T-helper 17 cell (primary cell): Measurements from ENCODE around the gene U2AF2. TPM values are rescaled to one million over a fixed set of nuclear protein-coding genes. Genes with fewer than 3 reads are reported as not detected.

Experiments
- ATAC-seq: fragments of 150-1000 bp; cut with Tn5 transposase; 2 replicates; pipeline ENCODE4 v1.10.0; 2021; ENCODE audit warnings: mild to moderate bottlenecking, moderate library complexity
- DNase-seq, 3 donors: peaks; one replicate each; pipeline versions ENCODE4 v3.0.0 to v3.0.0-alpha.2; 2020 to 2021
- H3K9me3 ChIP-seq: one replicate; pipeline ENCODE4 v1.7.0; 2013; ENCODE audit warnings: low read length, mild to moderate bottlenecking; ENCODE audit not compliant: control insufficient read depth, poor library complexity, severe bottlenecking
- H3K27ac Mint-ChIP-seq: one replicate; pipeline ENCODE4 v1.8.0; 2022; ENCODE audit warnings: mild to moderate bottlenecking, moderate library complexity, mixed read lengths
- H3K27me3 Mint-ChIP-seq: one replicate; pipeline ENCODE4 v1.8.0; 2022; ENCODE audit warnings: mixed read lengths
- H3K36me3 Mint-ChIP-seq: one replicate; pipeline ENCODE4 v1.8.0; 2022; ENCODE audit warnings: low read depth, mixed read lengths
- H3K4me1 Mint-ChIP-seq: one replicate; pipeline ENCODE4 v1.8.0; 2022; ENCODE audit warnings: mild to moderate bottlenecking, mixed read lengths
- H3K4me3 Mint-ChIP-seq: one replicate; pipeline ENCODE4 v1.8.0; 2022; ENCODE audit warnings: mild to moderate bottlenecking, moderate library complexity, mixed read lengths
- total RNA-seq, 4 donors: library from RNA in 2 of 4; stranded (reverse) in 2 of 4; gene quantifications; one replicate each; pipeline ENCODE4 v1.2.3 and lab custom pipeline; 2022 to 2026

Gene U2AF2
- total RNA-seq, 2 donors from 2014 or later, result 248 to 258 TPM

DNA sequence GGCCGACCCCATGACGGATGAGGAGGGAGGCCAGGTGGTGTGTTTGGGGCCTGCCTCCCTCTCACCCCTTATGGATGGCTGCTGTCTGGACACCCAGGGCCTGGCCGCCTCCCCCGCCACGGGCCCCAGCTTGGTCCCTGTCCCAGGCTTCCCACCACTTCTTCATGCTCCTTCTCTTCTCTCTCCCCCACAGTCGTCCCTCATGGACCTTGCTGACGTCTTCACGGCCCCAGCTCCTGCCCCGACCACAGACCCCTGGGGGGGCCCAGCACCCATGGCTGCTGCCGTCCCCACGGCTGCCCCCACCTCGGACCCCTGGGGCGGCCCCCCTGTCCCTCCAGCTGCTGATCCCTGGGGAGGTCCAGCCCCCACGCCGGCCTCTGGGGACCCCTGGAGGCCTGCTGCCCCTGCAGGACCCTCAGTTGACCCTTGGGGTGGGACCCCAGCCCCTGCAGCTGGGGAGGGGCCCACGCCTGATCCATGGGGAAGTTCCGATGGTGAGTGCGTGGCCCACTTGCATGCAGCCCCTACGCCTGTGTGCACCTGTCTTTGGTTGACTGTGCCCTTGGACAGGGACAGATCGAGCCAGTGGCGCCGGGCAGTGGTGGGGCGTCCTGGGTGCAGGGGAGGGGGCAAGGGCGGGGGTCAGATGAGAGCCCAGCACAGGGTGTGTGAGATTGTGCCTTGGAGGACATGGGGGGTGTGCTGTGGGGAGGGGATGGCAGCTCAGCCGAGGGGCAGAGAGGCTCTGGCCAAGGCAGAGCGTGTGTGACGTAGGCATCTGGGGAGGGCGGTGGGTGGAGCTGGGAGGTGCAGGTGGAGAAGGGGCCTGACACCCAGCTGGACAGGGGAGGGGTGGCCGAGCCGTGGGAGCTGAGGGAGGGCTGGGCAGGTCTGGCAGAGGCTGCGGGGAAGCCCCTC, 37.0 kb downstream of the U2AF2 start:
- peaks cover 2% of the 10 kb centered on the region for H3K36me3 Mint-ChIP-seq
- no peaks in the 10 kb centered on the region for H3K9me3 ChIP-seq
- peaks cover 5% of the 10 kb centered on the region for H3K4me1 Mint-ChIP-seq
- no peaks in the 10 kb centered on the region for H3K27me3 Mint-ChIP-seq
- no peak overlapping the region for H3K4me3 Mint-ChIP-seq
- no peak for ATAC-seq
- no peak overlapping the region for H3K27ac Mint-ChIP-seq
- DNase-seq, result no peak

DNA sequence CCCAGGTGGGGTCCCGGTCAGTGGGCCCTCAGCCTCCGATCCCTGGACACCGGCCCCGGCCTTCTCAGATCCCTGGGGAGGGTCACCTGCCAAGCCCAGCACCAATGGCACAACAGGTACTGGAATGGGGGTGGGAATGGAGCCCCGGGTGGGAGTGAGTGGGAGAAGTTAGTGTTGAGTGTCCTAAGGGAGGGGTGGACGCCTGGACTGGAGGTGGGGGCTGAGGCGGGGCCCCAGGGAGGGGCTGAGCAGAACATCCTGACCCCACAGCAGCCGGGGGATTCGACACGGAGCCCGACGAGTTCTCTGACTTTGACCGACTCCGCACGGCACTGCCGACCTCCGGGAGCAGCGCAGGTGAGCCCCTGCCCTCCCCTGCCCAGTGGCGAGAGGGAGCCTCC, 37.8 kb downstream of the U2AF2 start:
- Mint-ChIP-seq H3K4me1 (peaks cover 5% of the 10 kb centered on the region), H3K27ac (no peak overlapping the region), H3K27me3 (no peaks in the 10 kb centered on the region), H3K4me3 (no peak overlapping the region), H3K36me3 (peaks cover 2% of the 10 kb centered on the region)
- DNase-seq, result no peak
- ATAC-seq, result no peak
- H3K9me3 ChIP-seq, result no peaks in the 10 kb centered on the region

DNA sequence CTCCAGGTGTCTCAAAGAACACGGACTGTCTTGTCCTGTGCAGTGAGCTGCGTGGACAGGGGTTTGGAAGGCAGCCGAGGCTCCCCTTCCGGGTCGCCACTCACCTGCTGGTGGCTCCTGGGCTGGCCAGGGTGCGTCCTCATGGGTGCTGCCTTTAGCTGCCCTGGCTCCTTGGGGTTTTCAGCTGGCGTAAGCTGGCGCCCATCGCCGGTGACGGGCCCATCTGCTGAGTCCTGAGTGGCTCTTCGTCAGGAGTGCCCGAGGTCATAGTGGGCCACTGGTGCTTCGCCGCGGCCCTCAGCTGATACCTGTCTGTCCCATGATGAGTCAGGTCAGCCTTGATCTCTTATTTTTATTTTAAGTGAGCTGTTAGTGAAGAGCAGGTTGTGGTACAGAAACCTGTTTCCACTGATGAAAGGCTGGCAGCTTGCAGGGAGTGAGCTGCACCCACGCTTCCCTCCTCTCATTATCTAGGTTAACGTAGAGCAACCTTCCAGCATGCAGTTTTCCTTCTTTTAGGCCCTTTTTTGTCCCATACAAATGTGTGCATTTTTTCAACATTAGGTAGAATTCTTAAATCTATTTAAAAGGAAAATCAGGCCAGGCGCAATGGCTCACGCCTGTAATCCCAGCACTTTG, 38.6 kb downstream of the U2AF2 start:
- Mint-ChIP-seq H3K27me3 (no peaks in the 10 kb centered on the region), H3K27ac (peak overlapping the region; percentile 21), H3K4me1 (peaks cover 2% of the 10 kb centered on the region), H3K36me3 (peaks cover 3% of the 10 kb centered on the region), H3K4me3 (no peak overlapping the region)
- DNase-seq, result no peak
- H3K9me3 ChIP-seq, result no peaks in the 10 kb centered on the region
- no peak for ATAC-seq

DNA sequence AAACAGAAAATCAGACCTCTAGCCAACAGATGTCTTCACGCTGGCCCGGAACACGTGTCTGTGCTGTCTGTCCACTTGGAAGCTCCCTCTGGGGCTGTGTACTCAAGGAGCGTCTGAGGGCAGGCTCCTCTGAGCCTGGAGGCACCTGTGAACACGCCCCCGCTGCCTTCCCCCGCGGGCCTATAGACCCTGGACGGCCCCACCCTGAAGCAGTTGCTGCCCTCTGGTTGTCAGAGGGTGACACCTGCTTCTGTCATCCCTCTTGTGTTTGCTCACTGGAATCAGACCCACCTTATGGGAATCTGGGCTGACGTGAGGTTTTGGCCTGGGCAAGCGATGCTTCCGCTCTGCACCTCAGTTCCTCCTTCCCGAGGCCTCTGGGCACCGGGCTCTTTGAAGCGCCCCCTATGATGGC, 39.4 kb downstream of the U2AF2 start:
- ATAC-seq (no peak), DNase-seq (no peak)
- H3K36me3 Mint-ChIP-seq, result peaks cover 5% of the 10 kb centered on the region
- H3K4me1 Mint-ChIP-seq, result no peaks in the 10 kb centered on the region
- H3K9me3 ChIP-seq, result no peaks in the 10 kb centered on the region
- peak overlapping the region; percentile 21 for H3K27ac Mint-ChIP-seq
- no peaks in the 10 kb centered on the region for H3K27me3 Mint-ChIP-seq
- H3K4me3 Mint-ChIP-seq, result no peak overlapping the region

DNA sequence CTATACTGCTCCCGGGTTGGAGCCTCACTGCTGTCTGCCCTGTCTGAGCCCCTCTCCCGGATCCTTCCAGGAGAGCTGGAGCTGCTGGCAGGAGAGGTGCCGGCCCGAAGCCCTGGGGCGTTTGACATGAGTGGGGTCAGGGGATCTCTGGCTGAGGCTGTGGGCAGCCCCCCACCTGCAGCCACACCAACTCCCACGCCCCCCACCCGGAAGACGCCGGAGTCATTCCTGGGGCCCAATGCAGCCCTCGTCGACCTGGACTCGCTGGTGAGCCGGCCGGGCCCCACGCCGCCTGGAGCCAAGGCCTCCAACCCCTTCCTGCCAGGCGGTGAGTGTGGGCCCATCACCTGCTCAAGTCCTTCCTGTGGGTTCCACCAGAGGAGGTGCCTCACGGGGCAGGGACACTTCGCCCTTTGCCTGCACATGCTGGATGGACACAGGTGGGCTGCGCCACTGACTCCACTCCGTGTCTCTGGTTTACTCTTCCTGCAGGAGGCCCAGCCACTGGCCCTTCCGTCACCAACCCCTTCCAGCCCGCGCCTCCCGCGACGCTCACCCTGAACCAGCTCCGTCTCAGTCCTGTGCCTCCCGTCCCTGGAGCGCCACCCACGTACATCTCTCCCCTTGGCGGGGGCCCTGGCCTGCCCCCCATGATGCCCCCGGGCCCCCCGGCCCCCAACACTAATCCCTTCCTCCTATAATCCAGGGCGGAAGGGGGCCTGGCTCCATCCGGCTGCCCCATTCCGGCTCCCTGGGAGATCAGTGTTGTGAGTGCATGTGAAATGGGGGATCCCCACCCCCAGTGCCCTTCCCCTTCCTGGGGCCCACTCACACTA, 40.0 kb downstream of the U2AF2 start:
- Mint-ChIP-seq H3K27me3 (no peaks in the 10 kb centered on the region), H3K4me1 (no peaks in the 10 kb centered on the region), H3K36me3 (peaks cover 3% of the 10 kb centered on the region), H3K27ac (no peak overlapping the region), H3K4me3 (no peak overlapping the region)
- DNase-seq, result no peak
- no peaks in the 10 kb centered on the region for H3K9me3 ChIP-seq
- no peak for ATAC-seq

DNA sequence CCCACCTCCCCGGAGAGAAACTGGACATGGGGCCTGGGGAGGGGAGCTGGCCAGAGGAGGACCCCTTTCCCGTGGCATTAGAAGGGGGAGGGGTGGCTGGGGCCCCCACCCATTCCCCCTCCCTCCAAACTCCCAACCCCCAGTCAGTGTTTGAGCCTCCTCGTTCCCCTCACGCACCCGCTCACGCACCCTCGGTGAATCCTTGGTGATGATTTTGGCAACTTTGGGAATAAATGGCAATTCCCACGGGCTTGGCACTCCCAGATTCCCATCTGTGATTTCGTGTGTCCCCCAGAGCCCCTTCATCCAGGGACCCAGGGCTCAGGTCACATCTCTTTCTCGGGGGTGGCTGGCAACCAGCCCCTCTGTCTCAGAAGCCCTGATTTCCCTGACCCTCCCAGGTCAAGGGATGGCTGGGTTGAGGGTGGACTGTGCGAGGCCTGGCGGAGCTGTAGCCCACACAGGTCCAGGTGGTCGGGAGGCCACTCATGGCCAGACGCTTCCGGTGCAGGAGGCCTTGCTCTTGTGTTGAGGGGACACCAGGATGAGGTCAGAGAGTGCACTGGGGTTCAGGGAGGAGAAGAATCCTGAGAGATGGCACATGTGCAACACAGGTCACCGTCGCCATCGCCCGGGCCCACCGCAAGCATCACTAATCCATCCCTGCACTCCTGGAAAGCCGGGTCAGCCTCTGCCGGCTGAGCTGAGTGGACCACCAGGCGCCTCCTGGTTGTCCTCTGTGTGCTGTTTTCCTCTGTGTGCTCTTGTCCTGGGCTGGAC, 40.9 kb downstream of the U2AF2 start:
- Mint-ChIP-seq H3K36me3 (peaks cover 3% of the 10 kb centered on the region), H3K27ac (no peak overlapping the region), H3K27me3 (no peaks in the 10 kb centered on the region), H3K4me1 (no peaks in the 10 kb centered on the region), H3K4me3 (no peak overlapping the region)
- ATAC-seq (no peak), DNase-seq (no peak)
- H3K9me3 ChIP-seq, result no peaks in the 10 kb centered on the region

DNA sequence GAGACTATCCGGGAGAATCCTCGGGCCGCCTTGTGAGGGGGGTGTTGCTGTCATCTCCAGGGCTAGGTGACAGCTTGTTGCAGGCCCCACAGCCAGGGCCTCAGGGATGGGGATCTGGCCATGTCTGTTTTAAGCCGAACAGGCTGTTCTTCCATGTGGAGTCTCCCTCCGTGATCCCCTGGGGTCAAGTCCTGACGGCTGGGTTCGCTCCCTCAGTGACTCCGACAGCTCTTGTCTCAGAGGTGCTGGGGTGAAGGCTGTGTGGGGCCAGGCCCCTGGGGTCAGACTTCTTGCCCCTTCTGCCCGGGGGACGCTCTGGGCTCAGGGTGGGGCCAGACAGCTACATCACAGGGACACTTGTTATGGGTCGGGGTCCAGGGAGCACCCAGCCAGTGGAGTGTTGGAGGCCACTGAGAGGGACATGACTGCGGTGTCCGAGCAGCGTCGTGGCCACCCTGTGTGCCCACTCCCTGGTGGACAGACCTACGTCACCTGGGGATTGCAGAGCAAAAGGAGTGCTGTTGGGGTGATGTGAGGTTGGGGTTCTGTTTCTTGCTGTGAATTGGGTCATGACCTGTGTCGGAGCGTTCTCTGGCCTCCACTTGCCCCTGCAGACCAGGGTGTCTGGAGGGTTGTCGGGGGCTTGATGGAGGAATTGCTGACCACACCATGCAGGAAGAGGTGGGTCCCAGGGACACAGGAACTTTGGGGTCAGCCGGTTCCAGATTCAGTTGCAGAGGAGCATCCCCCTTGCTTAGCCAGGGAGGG, 41.6 kb downstream of the U2AF2 start:
- no peaks in the 10 kb centered on the region for H3K9me3 ChIP-seq
- Mint-ChIP-seq H3K4me1 (no peaks in the 10 kb centered on the region), H3K27ac (no peak overlapping the region), H3K36me3 (peaks cover 3% of the 10 kb centered on the region), H3K27me3 (no peaks in the 10 kb centered on the region), H3K4me3 (no peak overlapping the region)
- ATAC-seq, result no peak
- no peak for DNase-seq

DNA sequence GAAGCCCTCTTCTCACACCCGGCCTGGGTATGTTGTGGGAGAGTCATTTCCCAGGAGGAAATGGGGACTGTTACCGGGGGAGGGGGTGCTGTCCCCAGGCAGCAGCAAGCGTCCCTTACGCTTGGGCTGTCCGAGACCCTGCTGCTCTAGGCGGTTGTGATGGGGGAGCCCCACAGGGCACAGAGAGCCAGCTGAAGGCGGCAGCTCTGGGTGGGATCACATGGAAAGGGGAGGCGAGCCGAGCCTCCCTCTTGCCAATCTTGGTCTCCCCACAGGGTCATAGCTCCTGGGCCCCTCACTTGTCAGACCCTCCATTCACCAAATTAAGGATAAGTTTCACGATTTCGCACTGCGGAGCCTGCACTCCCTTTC, 42.2 kb downstream of the U2AF2 start:
- Mint-ChIP-seq H3K27ac (peak overlapping the region; percentile 41), H3K4me3 (no peak overlapping the region), H3K36me3 (peaks cover 3% of the 10 kb centered on the region), H3K27me3 (no peaks in the 10 kb centered on the region), H3K4me1 (no peaks in the 10 kb centered on the region)
- H3K9me3 ChIP-seq, result no peaks in the 10 kb centered on the region
- no peak for DNase-seq
- ATAC-seq, result no peak

DNA sequence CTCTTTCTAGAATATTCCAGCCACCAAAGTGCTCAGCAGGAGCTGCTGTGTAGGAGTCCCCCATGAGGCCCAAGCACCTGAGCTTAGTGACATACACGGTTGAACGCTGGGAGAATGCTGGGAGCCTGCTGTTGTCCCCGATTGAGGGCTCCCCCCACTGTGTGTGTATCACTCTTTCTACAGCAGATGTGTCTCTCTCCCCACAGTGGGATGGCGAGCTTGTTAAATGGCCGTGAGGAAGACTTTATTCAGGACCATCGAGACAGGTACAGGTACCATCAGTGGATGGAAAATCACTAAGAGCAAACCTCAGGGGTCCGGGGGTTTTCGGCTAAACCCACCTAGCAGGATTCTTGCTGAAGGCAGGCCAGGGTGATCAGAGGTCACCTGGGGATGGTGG, 42.9 kb downstream of the U2AF2 start:
- Mint-ChIP-seq H3K27ac (peak overlapping the region; percentile 41), H3K27me3 (no peaks in the 10 kb centered on the region), H3K36me3 (peaks cover 3% of the 10 kb centered on the region), H3K4me1 (no peaks in the 10 kb centered on the region), H3K4me3 (no peak overlapping the region)
- DNase-seq (no peak), ATAC-seq (no peak)
- H3K9me3 ChIP-seq, result no peaks in the 10 kb centered on the region

DNA sequence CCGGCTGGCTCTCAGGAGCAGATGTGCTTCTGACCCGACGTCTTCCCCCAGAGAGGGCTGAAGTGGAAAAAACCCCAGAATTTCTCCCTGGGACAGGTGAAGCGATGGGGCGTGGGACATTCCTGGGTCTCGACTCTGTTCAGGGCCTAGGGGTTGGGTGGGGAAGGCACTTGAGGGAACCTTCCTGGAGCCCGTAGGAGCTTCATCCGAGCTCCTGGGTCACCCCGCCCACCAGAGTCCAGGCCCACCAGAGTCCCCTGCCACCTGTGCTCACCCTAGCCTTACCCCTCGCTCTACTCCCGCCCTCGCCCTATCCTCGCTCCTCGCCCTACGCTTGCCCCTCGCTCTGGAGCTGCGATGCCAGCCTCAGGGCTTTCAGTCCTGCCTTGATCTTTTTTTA, 43.4 kb downstream of the U2AF2 start:
- no peaks in the 10 kb centered on the region for H3K9me3 ChIP-seq
- peaks cover 3% of the 10 kb centered on the region for H3K36me3 Mint-ChIP-seq
- no peak overlapping the region for H3K4me3 Mint-ChIP-seq
- H3K27ac Mint-ChIP-seq, result no peak overlapping the region
- DNase-seq (no peak), ATAC-seq (no peak)
- no peaks in the 10 kb centered on the region for H3K4me1 Mint-ChIP-seq
- H3K27me3 Mint-ChIP-seq, result no peaks in the 10 kb centered on the region

DNA sequence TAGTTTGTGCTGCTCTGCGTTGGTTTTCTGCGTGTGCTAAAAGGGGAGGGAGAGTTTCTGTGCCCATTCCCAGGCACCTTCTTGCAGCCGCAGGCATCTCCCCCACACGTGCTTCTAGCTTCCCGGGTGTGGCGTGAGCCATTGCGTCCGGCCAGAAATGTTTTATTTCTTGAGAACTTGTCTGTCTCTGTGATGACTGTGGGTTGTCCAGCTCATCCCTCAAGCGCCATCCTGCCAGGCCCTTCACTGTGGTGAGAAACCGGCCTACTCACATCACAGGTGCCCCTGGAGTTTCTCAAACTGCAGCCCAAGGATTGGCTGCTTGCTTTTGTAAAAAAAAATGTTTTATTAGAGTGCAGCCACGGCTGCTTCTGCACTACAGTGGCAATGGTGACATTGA, 44.4 kb downstream of the U2AF2 start:
- no peak for DNase-seq
- no peak for ATAC-seq
- Mint-ChIP-seq H3K36me3 (peaks cover 3% of the 10 kb centered on the region), H3K27me3 (no peaks in the 10 kb centered on the region), H3K4me1 (no peaks in the 10 kb centered on the region), H3K27ac (no peak overlapping the region), H3K4me3 (no peak overlapping the region)
- H3K9me3 ChIP-seq, result no peaks in the 10 kb centered on the region

DNA sequence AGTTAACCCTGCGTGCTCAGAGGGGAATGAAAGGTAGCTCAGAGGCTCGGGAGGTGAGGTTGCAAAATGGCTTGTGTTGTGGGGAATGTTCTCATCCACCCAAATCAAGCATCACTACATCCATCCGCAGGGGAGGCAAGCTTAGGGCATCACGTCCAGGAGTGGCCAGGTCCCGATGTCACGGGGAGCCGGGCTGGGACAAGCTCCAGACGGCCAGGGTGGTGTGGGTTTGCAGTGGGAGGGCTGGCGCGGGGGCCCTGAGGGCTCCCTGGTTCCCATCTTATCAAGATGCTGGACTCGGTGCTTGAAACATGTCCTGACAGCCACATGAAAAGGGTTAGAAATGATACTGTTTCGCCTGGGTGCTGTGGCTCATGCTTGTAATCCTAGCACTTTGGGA, 46.0 kb downstream of the U2AF2 start:
- ATAC-seq (no peak), DNase-seq (no peak)
- no peaks in the 10 kb centered on the region for H3K27me3 Mint-ChIP-seq
- H3K27ac Mint-ChIP-seq, result no peak overlapping the region
- no peaks in the 10 kb centered on the region for H3K9me3 ChIP-seq
- peaks cover 3% of the 10 kb centered on the region for H3K36me3 Mint-ChIP-seq
- H3K4me3 Mint-ChIP-seq, result no peak overlapping the region
- H3K4me1 Mint-ChIP-seq, result peaks cover 3% of the 10 kb centered on the region
